Panc1 (cell line): Measurements from ENCODE around the gene TRPM5.

Experiments used
- POLR2AphosphoS5 ChIP-seq: IDR thresholded peaks from 2 replicates; pipeline ENCODE4 v1.6.1; 2012; ENCODE audit warnings: mild to moderate bottlenecking, low read depth, low read length, moderate library complexity
- SIN3A ChIP-seq: IDR thresholded peaks from 2 replicates; pipeline ENCODE4 v1.6.1; 2012; ENCODE audit warnings: low read depth, mild to moderate bottlenecking, low read length, moderate library complexity, borderline replicate concordance; ENCODE audit not compliant: insufficient read depth
- TCF7L2 ChIP-seq: IDR thresholded peaks from 2 replicates; pipeline ENCODE4 v1.6.1; 2011; ENCODE audit warnings: mild to moderate bottlenecking, low read depth, low read length, inconsistent platforms
- TF ChIP-seq, protein P1 (sequence below): fragments of 450-650 bp; IDR thresholded peaks from 2 replicates; pipeline ENCODE4 v1.5.1; 2017; ENCODE audit warnings: mild to moderate bottlenecking
- TF ChIP-seq, protein P2 (sequence below), 2 experiments: IDR thresholded peaks; 2 replicates each; pipeline ENCODE4 v1.6.1; 2011 to 2012; ENCODE audit warnings: low read depth in 2 of 2, control low read depth in 1 of 2, low read length in 1 of 2, mild to moderate bottlenecking in 1 of 2, moderate library complexity in 1 of 2; ENCODE audit not compliant: insufficient read depth in 1 of 2

DNA sequence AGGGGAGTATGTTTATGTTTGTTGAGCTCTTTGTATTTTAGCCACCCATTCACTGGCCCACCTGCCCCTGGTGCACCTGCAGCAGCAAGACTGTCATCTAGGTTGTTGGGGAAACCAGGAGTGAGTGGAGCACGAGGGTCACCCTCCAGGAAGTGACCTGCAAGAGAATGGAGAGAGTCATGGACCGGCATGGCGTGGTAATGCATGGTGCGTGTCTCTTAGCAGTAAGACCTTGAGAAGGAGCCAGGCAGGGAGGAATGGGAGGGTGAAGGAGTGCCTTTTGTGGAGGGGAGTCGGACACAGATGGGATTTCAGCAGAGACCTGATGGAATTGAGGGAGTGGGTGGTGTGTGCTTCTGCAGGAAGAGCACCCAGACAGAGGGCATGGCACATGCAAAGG is 38.4 kb upstream of the TRPM5 start:
- TF ChIP-seq, protein P1, sequence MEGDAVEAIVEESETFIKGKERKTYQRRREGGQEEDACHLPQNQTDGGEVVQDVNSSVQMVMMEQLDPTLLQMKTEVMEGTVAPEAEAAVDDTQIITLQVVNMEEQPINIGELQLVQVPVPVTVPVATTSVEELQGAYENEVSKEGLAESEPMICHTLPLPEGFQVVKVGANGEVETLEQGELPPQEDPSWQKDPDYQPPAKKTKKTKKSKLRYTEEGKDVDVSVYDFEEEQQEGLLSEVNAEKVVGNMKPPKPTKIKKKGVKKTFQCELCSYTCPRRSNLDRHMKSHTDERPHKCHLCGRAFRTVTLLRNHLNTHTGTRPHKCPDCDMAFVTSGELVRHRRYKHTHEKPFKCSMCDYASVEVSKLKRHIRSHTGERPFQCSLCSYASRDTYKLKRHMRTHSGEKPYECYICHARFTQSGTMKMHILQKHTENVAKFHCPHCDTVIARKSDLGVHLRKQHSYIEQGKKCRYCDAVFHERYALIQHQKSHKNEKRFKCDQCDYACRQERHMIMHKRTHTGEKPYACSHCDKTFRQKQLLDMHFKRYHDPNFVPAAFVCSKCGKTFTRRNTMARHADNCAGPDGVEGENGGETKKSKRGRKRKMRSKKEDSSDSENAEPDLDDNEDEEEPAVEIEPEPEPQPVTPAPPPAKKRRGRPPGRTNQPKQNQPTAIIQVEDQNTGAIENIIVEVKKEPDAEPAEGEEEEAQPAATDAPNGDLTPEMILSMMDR: no peak
- TF ChIP-seq, protein P2, sequence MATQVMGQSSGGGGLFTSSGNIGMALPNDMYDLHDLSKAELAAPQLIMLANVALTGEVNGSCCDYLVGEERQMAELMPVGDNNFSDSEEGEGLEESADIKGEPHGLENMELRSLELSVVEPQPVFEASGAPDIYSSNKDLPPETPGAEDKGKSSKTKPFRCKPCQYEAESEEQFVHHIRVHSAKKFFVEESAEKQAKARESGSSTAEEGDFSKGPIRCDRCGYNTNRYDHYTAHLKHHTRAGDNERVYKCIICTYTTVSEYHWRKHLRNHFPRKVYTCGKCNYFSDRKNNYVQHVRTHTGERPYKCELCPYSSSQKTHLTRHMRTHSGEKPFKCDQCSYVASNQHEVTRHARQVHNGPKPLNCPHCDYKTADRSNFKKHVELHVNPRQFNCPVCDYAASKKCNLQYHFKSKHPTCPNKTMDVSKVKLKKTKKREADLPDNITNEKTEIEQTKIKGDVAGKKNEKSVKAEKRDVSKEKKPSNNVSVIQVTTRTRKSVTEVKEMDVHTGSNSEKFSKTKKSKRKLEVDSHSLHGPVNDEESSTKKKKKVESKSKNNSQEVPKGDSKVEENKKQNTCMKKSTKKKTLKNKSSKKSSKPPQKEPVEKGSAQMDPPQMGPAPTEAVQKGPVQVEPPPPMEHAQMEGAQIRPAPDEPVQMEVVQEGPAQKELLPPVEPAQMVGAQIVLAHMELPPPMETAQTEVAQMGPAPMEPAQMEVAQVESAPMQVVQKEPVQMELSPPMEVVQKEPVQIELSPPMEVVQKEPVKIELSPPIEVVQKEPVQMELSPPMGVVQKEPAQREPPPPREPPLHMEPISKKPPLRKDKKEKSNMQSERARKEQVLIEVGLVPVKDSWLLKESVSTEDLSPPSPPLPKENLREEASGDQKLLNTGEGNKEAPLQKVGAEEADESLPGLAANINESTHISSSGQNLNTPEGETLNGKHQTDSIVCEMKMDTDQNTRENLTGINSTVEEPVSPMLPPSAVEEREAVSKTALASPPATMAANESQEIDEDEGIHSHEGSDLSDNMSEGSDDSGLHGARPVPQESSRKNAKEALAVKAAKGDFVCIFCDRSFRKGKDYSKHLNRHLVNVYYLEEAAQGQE (IDR thresholded peaks at IDR 0.05; ENCODE audit: insufficient read depth in 1 of 2, low read depth in 2 of 2, low read length in 1 of 2): no peak
- TF ChIP-seq POLR2AphosphoS5: no peak
- no peak for TF ChIP-seq SIN3A
- no peak for TF ChIP-seq TCF7L2
